Hepatocyte (in vitro differentiated cells): ENCODE data around the gene E2F8. TPM values are rescaled to one million over a fixed set of nuclear protein-coding genes. Genes with fewer than 3 reads are reported as not detected.

Experiments
- DNase-seq: peaks from one replicate; pipeline ENCODE4 v3.0.0-alpha.2; 2016; ENCODE audit warnings: low spot score
- H2AFZ ChIP-seq: fragments of 200-600 bp; sonication (generic); 2 replicates; pipeline ENCODE4 v1.6.0; 2016; ENCODE audit warnings: antibody characterized with exemption, mild to moderate bottlenecking
- H3K27ac ChIP-seq: fragments of 200-600 bp; sonication (generic); 2 replicates; pipeline ENCODE4 v1.5.1; 2016; ENCODE audit warnings: mild to moderate bottlenecking
- H3K27me3 ChIP-seq: fragments of 200-600 bp; sonication (generic); 2 replicates; pipeline ENCODE4 v1.6.1; 2016
- H3K36me3 ChIP-seq: fragments of 200-600 bp; sonication (generic); replicated peaks from 2 replicates; pipeline ENCODE4 v1.5.1; 2016; ENCODE audit warnings: low read depth; ENCODE audit not compliant: insufficient read depth
- H3K4me1 ChIP-seq: fragments of 200-600 bp; sonication (generic); 2 replicates; pipeline ENCODE4 v1.5.1; 2016; ENCODE audit warnings: mild to moderate bottlenecking, moderate library complexity; ENCODE audit not compliant: insufficient read depth
- H3K4me2 ChIP-seq: fragments of 200-600 bp; sonication (generic); 2 replicates; pipeline ENCODE4 v1.6.0; 2016
- H3K4me3 ChIP-seq: fragments of 200-600 bp; sonication (generic); 2 replicates; pipeline ENCODE4 v1.5.1; 2016; ENCODE audit warnings: mild to moderate bottlenecking
- H3K79me2 ChIP-seq: fragments of 200-600 bp; sonication (generic); 2 replicates; pipeline ENCODE4 v1.6.0; 2017; ENCODE audit warnings: mild to moderate bottlenecking
- H3K9me2 ChIP-seq: fragments of 200-600 bp; sonication (generic); replicated peaks from 2 replicates; pipeline ENCODE4 v1.6.0; 2017; ENCODE audit warnings: mild to moderate bottlenecking; ENCODE audit not compliant: insufficient read depth
- H3K9me3 ChIP-seq: fragments of 200-600 bp; sonication (generic); 2 replicates; pipeline ENCODE4 v1.5.1; 2016; ENCODE audit warnings: low read depth, mild to moderate bottlenecking
- H4K20me1 ChIP-seq: fragments of 200-600 bp; sonication (generic); 2 replicates; pipeline ENCODE4 v1.6.0; 2016; ENCODE audit warnings: mild to moderate bottlenecking; ENCODE audit not compliant: insufficient read depth, poor library complexity, severe bottlenecking
- EZH2 ChIP-seq: fragments of 200-600 bp; sonication (generic); IDR thresholded peaks from 2 replicates; pipeline ENCODE4 v1.6.1; 2016; ENCODE audit warnings: antibody characterized with exemption, mild to moderate bottlenecking, borderline replicate concordance
- EZH2phosphoT487 ChIP-seq: fragments of 200-600 bp; sonication (generic); IDR thresholded peaks from one replicate; pipeline ENCODE4 v1.6.1; 2018; ENCODE audit warnings: antibody characterized with exemption, mild to moderate bottlenecking, low read depth, moderate library complexity; ENCODE audit not compliant: unreplicated experiment, severe bottlenecking
- WGBS: methylation state at CpG from one replicate; pipeline ENCODE4 v1.1.6; 2016; ENCODE audit warnings: low lambda C conversion rate; ENCODE audit errors: missing lambda C conversion rate; 5-methylcytosine and 5-hydroxymethylcytosine counted together
- polyA plus RNA-seq: library from polyadenylated mRNA; unstranded; fragments of >200 nt; fragmentation: Nextera tagmentation; extraction: Ambion mirVana; gene quantifications from 2 replicates; pipeline ENCODE4 v1.2.1, GENCODE V29; 2016
- total RNA-seq: library from RNA; depleted of rRNA; stranded (reverse); fragments of >200 nt; gene quantifications from 2 replicates; pipeline ENCODE4 v1.2.3, GENCODE V29; 2014
- TF ChIP-seq, protein P1 (sequence below): fragments of 200-600 bp; sonication (generic); IDR thresholded peaks from 2 replicates; pipeline ENCODE4 v1.5.1; 2016; ENCODE audit warnings: antibody characterized with exemption, mild to moderate bottlenecking; ENCODE audit not compliant: poor library complexity

E2F8 gene
- total and polyA plus RNA-seq, 2 experiments from 2014 or later: 0.42 to 2.3 TPM

DNA sequence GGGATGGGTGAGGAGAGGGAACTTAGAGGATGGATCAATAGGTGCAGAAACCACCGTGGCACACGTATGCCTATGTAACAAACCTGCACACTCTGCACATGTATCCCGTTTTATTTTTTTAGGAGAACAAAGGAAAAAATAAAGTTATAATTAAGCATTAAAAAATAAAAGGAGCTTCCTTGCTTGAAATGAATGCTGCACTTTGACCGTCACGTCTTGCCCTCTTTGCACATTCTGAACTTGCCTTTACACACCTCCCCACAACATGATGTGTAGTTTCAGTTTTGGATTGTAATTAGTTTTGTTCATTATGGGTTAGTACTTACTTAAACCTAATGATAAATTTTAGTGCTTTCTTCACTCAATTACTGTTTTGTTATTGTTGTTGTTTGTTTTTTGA lies 35.9 kb downstream of the E2F8 start:
- Histone ChIP-seq H3K9me2 (no peaks in the 10 kb centered on the region), H3K4me3 (no peak overlapping the region), H3K9me3 (no peaks in the 10 kb centered on the region), H4K20me1 (no peaks in the 10 kb centered on the region), H3K36me3 (no peaks in the 10 kb centered on the region), H3K4me2 (no peak overlapping the region), H3K79me2 (no peaks in the 10 kb centered on the region), H3K27ac (no peak overlapping the region), H3K4me1 (peaks cover 7% of the 10 kb centered on the region), H3K27me3 (no peaks in the 10 kb centered on the region), H2AFZ (no peak overlapping the region)
- DNase-seq: no peak
- TF ChIP-seq EZH2 (no peak), EZH2phosphoT487 (no peak)
- TF ChIP-seq, protein P1, sequence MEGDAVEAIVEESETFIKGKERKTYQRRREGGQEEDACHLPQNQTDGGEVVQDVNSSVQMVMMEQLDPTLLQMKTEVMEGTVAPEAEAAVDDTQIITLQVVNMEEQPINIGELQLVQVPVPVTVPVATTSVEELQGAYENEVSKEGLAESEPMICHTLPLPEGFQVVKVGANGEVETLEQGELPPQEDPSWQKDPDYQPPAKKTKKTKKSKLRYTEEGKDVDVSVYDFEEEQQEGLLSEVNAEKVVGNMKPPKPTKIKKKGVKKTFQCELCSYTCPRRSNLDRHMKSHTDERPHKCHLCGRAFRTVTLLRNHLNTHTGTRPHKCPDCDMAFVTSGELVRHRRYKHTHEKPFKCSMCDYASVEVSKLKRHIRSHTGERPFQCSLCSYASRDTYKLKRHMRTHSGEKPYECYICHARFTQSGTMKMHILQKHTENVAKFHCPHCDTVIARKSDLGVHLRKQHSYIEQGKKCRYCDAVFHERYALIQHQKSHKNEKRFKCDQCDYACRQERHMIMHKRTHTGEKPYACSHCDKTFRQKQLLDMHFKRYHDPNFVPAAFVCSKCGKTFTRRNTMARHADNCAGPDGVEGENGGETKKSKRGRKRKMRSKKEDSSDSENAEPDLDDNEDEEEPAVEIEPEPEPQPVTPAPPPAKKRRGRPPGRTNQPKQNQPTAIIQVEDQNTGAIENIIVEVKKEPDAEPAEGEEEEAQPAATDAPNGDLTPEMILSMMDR: no peak
- 91% methylated on average over 5 of the region's 5 CpGs for WGBS

DNA sequence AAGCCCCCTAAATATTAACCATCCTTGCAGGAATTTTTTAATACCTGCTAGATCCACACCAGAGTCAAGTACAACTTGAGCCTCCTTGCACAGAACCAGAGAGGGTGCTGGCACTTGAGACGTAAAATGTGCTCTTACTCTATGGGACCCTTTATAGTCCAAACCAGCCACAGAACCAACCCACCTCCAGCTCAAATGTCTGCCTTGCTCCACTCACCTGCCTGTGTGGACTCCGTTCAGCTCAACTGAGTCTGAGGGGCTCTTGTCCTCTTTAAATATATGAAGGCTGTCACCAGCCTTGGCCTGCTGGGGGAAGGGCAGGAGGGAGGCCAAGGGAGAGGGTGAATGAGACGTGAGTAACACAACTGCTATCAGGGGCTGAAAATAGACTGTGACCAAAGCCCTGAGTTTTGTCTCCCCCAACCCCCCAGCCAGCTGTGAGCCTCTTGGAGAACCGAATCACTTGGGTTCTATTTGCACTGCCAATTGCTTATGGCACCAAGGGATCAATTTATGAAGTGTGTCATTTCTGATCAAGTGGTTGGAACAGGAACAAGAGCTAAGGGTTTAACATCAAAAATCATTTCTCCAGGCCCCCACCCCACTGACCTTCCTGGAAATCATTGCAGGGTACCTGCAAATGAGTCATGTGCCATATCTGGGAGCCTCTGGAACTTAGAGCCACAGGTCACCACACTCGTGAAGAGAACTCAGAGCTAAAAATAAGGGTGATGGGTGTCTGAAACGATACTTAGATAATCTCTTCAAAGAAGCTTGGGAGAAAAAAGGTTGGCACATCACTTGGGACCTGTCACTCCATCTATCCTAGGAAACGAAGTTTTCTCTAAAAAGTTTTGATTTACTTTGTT lies 38.8 kb downstream of the E2F8 start, which contains the start of gene CSRP3:
TSS of gene CSRP3 (minus strand) at position 247 of the 869 bp plus-strand sequence. CDS start 9,535 bp downstream, outside the sequence.
- TF ChIP-seq EZH2phosphoT487 (no peak), EZH2 (no peak)
- TF ChIP-seq, protein P1: no peak
- H3K79me2 ChIP-seq: no peaks in the 10 kb centered on the region
- H3K27me3 ChIP-seq: no peaks in the 10 kb centered on the region
- H3K4me3 ChIP-seq: no peak within 1 kb of the TSS
- no peaks in the 10 kb centered on the region for H4K20me1 ChIP-seq
- H3K4me1 ChIP-seq: peaks cover 15% of the 10 kb centered on the region
- H3K27ac ChIP-seq: no peak within 1 kb of the TSS
- WGBS: 82% methylated on average over 7 of the region's 7 CpGs
- H3K9me2 ChIP-seq: no peaks in the 10 kb centered on the region
- H3K9me3 ChIP-seq: no peaks in the 10 kb centered on the region
- H2AFZ ChIP-seq: no peak within 1 kb of the TSS
- no peak within 1 kb of the TSS for H3K4me2 ChIP-seq
- H3K36me3 ChIP-seq: no peaks in the 10 kb centered on the region
- DNase-seq: no peak

DNA sequence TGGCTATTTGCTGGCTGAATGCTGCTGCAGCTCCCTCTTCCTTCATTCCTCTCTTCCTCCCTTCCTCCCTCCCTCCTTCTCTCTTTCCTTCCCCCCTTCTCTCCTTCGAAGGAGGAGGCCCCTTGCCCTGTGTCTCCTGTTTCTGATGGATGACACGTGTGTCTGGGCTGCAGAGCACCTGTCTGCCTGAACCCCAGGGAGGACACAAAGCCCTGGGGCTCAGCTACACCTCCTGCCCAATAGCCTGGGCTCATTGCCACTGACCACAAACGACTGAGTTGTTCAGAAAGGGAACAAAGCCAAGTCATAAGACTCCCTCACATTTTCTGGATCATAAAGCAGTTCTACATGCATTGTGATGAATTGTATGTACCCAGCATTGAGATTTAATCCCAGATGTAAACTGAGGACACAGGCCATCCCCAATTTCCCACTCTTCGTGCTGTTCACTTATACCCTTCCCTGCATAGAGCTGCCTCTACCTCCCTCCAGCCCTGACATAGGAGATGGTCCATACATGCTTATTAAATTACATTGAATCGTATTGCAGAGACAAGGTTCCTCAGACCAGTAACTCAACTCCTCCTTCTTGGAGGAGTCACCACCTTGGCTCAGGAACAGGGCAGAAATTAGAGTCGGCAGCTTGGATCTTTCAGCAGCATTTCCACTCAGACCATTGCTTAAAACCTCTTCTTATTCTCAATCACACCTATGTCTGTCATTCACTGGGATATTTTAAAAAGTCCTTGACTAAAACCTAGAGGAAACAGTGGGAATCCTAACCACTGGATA lies 40.1 kb downstream of the E2F8 start:
- H3K9me2 ChIP-seq: no peaks in the 10 kb centered on the region
- TF ChIP-seq EZH2 (no peak), EZH2phosphoT487 (no peak)
- TF ChIP-seq, protein P1: no peak
- H3K27ac ChIP-seq: peak overlapping the region; percentile 19
- peaks cover 15% of the 10 kb centered on the region for H3K4me1 ChIP-seq
- H3K27me3 ChIP-seq: no peaks in the 10 kb centered on the region
- no peaks in the 10 kb centered on the region for H4K20me1 ChIP-seq
- H3K4me2 ChIP-seq: peak overlapping the region; percentile 41
- 67% methylated on average over 6 of the region's 6 CpGs for WGBS
- no peak overlapping the region for H2AFZ ChIP-seq
- no peaks in the 10 kb centered on the region for H3K9me3 ChIP-seq
- H3K79me2 ChIP-seq: no peaks in the 10 kb centered on the region
- no peak for DNase-seq
- no peaks in the 10 kb centered on the region for H3K36me3 ChIP-seq
- no peak overlapping the region for H3K4me3 ChIP-seq
